ENCODE data around the gene MIX23.

Gene MIX23

GRCh38 chr3:122382888-122383666, at the start of gene MIX23:
TSS of gene MIX23 (minus strand) at chr3:122383231. CDS start at chr3:122383224, 7 bp downstream.
- peak; percentile 74 for DNase-seq (ENCODE audit: low read depth)

GRCh38 chr3:122430371-122430770, 47.3 kb upstream of the MIX23 start:
- DNase-seq (ENCODE audit: low read depth), result no peak

GRCh38 chr3:122427857-122428471, 44.9 kb upstream of the MIX23 start:
- no peak for DNase-seq (ENCODE audit: low read depth)

GRCh38 chr3:122421836-122422235, 38.8 kb upstream of the MIX23 start:
- DNase-seq (ENCODE audit: low read depth), result no peak

- DNase-seq (ENCODE audit: low read depth), result no peak
Observed at GRCh38 chr3:122421101-122421500, 38.1 kb upstream of the MIX23 start.

GRCh38 chr3:122416966-122417365, 33.9 kb upstream of the MIX23 start:
- DNase-seq (ENCODE audit: low read depth), result peak; percentile 24

- peak; percentile 95 for DNase-seq (ENCODE audit: low read depth)
Observed at GRCh38 chr3:122415762-122416654, 33.0 kb upstream of the MIX23 start, which contains the start of gene WDR5B. TSS of gene WDR5B (minus strand) at chr3:122416062. CDS start at chr3:122415528, 534 bp downstream.

- peak; percentile 20 for DNase-seq (ENCODE audit: low read depth)
Observed at GRCh38 chr3:122415104-122415744, 32.2 kb upstream of the MIX23 start.

- no peak for DNase-seq (ENCODE audit: low read depth)
Observed at GRCh38 chr3:122414391-122414790, 31.4 kb upstream of the MIX23 start.

- DNase-seq (ENCODE audit: low read depth), result no peak
Observed at GRCh38 chr3:122410639-122411038, 27.6 kb upstream of the MIX23 start.

GRCh38 chr3:122410111-122410510, 27.1 kb upstream of the MIX23 start:
- no peak for DNase-seq (ENCODE audit: low read depth)

GRCh38 chr3:122409446-122409845, 26.4 kb upstream of the MIX23 start:
- DNase-seq (ENCODE audit: low read depth), result no peak

GRCh38 chr3:122407946-122408345, 24.9 kb upstream of the MIX23 start:
- no peak for DNase-seq (ENCODE audit: low read depth)

GRCh38 chr3:122406198-122406597, 23.2 kb upstream of the MIX23 start:
- no peak for DNase-seq (ENCODE audit: low read depth)

- DNase-seq (ENCODE audit: low read depth), result no peak
Observed at GRCh38 chr3:122405015-122405414, 22.0 kb upstream of the MIX23 start.

- DNase-seq (ENCODE audit: low read depth), result no peak
Observed at GRCh38 chr3:122403489-122403888, 20.5 kb upstream of the MIX23 start.

GRCh38 chr3:122398920-122399319, 15.9 kb upstream of the MIX23 start:
- no peak for DNase-seq (ENCODE audit: low read depth)

- DNase-seq (ENCODE audit: low read depth), result no peak
Observed at GRCh38 chr3:122397201-122397600, 14.2 kb upstream of the MIX23 start.

- no peak for DNase-seq (ENCODE audit: low read depth)
Observed at GRCh38 chr3:122396511-122396910, 13.5 kb upstream of the MIX23 start.

GRCh38 chr3:122395582-122395981, 12.6 kb upstream of the MIX23 start:
- no peak for DNase-seq (ENCODE audit: low read depth)

- DNase-seq (ENCODE audit: low read depth), result no peak
Observed at GRCh38 chr3:122394173-122394572, 11.1 kb upstream of the MIX23 start.
